Measurements from ENCODE around the gene CYSRT1.

The CYSRT1 gene

DNA sequence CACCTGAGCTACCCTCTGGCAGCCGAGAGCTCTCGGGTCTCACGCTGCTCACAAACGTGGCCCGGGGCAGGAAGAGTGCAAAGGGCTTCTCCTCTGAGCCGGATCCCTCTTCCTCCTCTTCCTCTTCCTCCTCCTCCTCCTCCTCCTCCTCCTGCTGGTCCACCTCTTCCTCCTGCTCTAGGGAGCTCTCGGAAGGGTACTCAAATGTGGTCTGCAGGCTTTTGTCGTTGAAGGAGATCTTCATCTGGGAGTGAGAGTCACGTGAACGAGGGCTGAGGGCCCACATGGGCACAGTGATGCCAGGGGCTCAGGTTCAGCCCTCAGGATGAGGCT, 32.6 kb upstream of the CYSRT1 start:
- CTCF ChIA-PET: interaction anchor here (0.6 kb wide), 1 partner anchor 688 kb away, joined by 3 read pairs; no protein-coding TSS in a partner anchor
- no peak for DNase-seq (ENCODE audit: extremely low spot score)
- POLR2A ChIA-PET: interaction anchor here (1.5 to 1.7 kb wide), 3 partner anchors 13 to 106 kb away, joined by 4 to 6 read pairs (median 5); partner anchors contain the start of genes MAN1B1, NDOR1 and TMEM203
- TF ChIP-seq TARDBP (IDR thresholded peaks at IDR 0.05) (no peak), HDGF (IDR thresholded peaks at IDR 0.05; ENCODE audit: borderline replicate concordance) (no peak), ARNT (IDR thresholded peaks at IDR 0.05) (no peak), BHLHE40 (IDR thresholded peaks at IDR 0.05; ENCODE audit: borderline replicate concordance) (no peak), FOXK2 (IDR thresholded peaks at IDR 0.05) (no peak), NFRKB (IDR thresholded peaks at IDR 0.05) (no peak), SP1 (IDR thresholded peaks at IDR 0.05) (no peak), SUZ12 (IDR thresholded peaks at IDR 0.05) (no peak), FOXM1 (IDR thresholded peaks at IDR 0.05; ENCODE audit: borderline replicate concordance) (no peak), ELF4 (IDR thresholded peaks at IDR 0.05) (no peak), CTBP1 (IDR thresholded peaks at IDR 0.05; ENCODE audit: borderline replicate concordance) (no peak), FOXA1 (IDR thresholded peaks at IDR 0.05) (no peak), ZNF384 (IDR thresholded peaks at IDR 0.05) (no peak), LEF1 (IDR thresholded peaks at IDR 0.05; ENCODE audit: borderline replicate concordance) (no peak)
- TF ChIP-seq, protein P1, sequence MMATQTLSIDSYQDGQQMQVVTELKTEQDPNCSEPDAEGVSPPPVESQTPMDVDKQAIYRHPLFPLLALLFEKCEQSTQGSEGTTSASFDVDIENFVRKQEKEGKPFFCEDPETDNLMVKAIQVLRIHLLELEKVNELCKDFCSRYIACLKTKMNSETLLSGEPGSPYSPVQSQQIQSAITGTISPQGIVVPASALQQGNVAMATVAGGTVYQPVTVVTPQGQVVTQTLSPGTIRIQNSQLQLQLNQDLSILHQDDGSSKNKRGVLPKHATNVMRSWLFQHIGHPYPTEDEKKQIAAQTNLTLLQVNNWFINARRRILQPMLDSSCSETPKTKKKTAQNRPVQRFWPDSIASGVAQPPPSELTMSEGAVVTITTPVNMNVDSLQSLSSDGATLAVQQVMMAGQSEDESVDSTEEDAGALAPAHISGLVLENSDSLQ (IDR thresholded peaks at IDR 0.05): no peak

DNA sequence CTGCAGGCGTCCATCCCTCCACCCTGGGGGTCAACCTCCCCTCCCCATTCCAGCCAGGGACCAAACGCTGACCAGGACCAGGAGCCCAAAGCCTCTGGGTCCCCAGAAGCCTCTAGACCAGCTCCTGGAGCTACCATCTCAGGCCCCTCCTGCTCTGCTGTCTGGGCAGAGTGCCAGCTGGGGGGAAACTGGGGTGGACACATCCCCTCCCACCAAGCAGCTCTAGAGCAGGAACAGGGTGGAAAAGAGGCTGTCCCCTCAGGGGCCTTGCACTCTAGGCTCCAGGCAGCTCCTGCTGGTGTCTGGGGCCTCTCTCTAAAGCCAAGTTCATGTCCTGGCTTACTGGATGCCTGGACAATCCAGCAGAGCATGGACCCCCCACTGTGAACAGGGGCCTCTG, 32.1 kb upstream of the CYSRT1 start:
- DNase-seq (ENCODE audit: extremely low spot score): no peak
- ChIA-PET POLR2A (interaction anchor here (1.5 to 1.7 kb wide), 2 partner anchors 63 to 106 kb away, joined by 4 to 5 read pairs; partner anchors contain the start of gene MAN1B1), CTCF (no interaction called here)
- TF ChIP-seq ARNT (IDR thresholded peaks at IDR 0.05) (no peak), FOXA1 (IDR thresholded peaks at IDR 0.05) (no peak), SUZ12 (IDR thresholded peaks at IDR 0.05) (no peak), ZNF384 (IDR thresholded peaks at IDR 0.05) (no peak), NFRKB (IDR thresholded peaks at IDR 0.05) (no peak), L3MBTL2 (conservative IDR thresholded peaks at IDR 0.05) (no peak), LEF1 (IDR thresholded peaks at IDR 0.05; ENCODE audit: borderline replicate concordance) (no peak), ELF4 (IDR thresholded peaks at IDR 0.05) (no peak), BHLHE40 (IDR thresholded peaks at IDR 0.05; ENCODE audit: borderline replicate concordance) (no peak), SP1 (IDR thresholded peaks at IDR 0.05) (no peak)
- TF ChIP-seq, protein P1 (IDR thresholded peaks at IDR 0.05): no peak

DNA sequence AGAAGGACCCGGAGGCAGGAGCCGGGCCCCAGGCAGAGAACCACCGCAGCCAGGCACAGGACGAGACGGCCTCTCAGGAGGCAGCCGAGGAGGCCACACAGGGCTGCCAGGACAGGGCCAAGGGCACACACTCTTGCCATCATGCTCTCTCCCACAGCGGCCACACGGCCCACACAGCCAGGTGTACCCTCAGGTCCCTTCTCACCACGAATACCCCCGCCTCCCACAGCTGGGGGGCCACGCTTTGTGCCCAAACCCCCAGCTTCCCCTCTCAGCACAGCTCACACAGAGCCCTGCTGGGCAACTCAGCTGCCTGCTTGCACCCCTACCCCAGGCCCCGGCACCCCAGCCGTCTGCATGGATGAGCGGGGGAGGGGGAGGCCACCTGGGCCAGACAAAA, 31.2 kb upstream of the CYSRT1 start:
- no peak for DNase-seq (ENCODE audit: extremely low spot score)
- POLR2A ChIA-PET: interaction anchor here (1.6 to 1.7 kb wide), 2 partner anchors 44 to 64 kb away, joined by 3 to 5 read pairs; no protein-coding TSS in a partner anchor
- CTCF ChIA-PET: no interaction called here
- TF ChIP-seq SP1 (IDR thresholded peaks at IDR 0.05) (no peak), LEF1 (IDR thresholded peaks at IDR 0.05; ENCODE audit: borderline replicate concordance) (no peak), FOXK2 (IDR thresholded peaks at IDR 0.05) (no peak), HDGF (IDR thresholded peaks at IDR 0.05; ENCODE audit: borderline replicate concordance) (no peak), SUZ12 (IDR thresholded peaks at IDR 0.05) (no peak), ZNF384 (IDR thresholded peaks at IDR 0.05) (no peak), BHLHE40 (IDR thresholded peaks at IDR 0.05; ENCODE audit: borderline replicate concordance) (no peak), FOXM1 (IDR thresholded peaks at IDR 0.05; ENCODE audit: borderline replicate concordance) (no peak), NFRKB (IDR thresholded peaks at IDR 0.05) (no peak), ARNT (IDR thresholded peaks at IDR 0.05) (no peak), TARDBP (IDR thresholded peaks at IDR 0.05) (no peak), FOXA1 (IDR thresholded peaks at IDR 0.05) (no peak), L3MBTL2 (conservative IDR thresholded peaks at IDR 0.05) (no peak), CTBP1 (IDR thresholded peaks at IDR 0.05; ENCODE audit: borderline replicate concordance) (no peak), ELF4 (IDR thresholded peaks at IDR 0.05) (no peak)
- TF ChIP-seq, protein P1 (IDR thresholded peaks at IDR 0.05): no peak

DNA sequence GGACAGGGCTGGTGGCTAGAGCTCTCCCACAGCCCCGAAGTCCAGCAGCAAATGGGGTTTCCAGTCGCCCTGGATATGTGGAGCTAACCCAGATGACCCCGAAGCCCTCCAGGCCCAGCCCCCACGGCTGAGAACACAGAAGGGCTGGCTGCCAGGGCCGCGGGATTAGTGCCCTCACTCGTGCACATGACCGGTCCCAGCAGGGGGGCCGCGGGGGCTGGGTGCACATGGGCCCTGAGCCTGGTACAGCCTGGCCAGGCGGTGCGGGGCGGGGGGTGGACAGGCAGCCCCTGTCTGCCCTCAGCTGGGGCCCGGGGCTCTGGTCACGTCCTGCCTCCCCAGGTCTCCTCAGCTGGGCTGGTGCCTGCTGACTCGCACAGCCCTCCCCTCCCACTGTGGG, 30.6 kb upstream of the CYSRT1 start:
- CTCF ChIA-PET: no interaction called here
- POLR2A ChIA-PET: interaction anchor here (0.9 to 1.6 kb wide), 5 partner anchors 21 to 65 kb away, joined by 3 to 9 read pairs (median 4); partner anchors contain the start of gene TUBB4B
- TF ChIP-seq FOXM1 (IDR thresholded peaks at IDR 0.05; ENCODE audit: borderline replicate concordance): no peak
- TF ChIP-seq ELF4 (IDR thresholded peaks at IDR 0.05): no peak
- TF ChIP-seq ZNF384 (IDR thresholded peaks at IDR 0.05): no peak
- TF ChIP-seq FOXK2 (IDR thresholded peaks at IDR 0.05): no peak
- no peak for TF ChIP-seq HDGF (IDR thresholded peaks at IDR 0.05; ENCODE audit: borderline replicate concordance)
- no peak for TF ChIP-seq SP1 (IDR thresholded peaks at IDR 0.05)
- TF ChIP-seq FOXA1 (IDR thresholded peaks at IDR 0.05): no peak
- no peak for TF ChIP-seq ARNT (IDR thresholded peaks at IDR 0.05)
- no peak for TF ChIP-seq LEF1 (IDR thresholded peaks at IDR 0.05; ENCODE audit: borderline replicate concordance)
- no peak for TF ChIP-seq L3MBTL2 (conservative IDR thresholded peaks at IDR 0.05)
- TF ChIP-seq TARDBP (IDR thresholded peaks at IDR 0.05): no peak
- no peak for TF ChIP-seq BHLHE40 (IDR thresholded peaks at IDR 0.05; ENCODE audit: borderline replicate concordance)
- TF ChIP-seq, protein P1 (IDR thresholded peaks at IDR 0.05): no peak
- TF ChIP-seq SUZ12 (IDR thresholded peaks at IDR 0.05): no peak
- no peak for TF ChIP-seq CTBP1 (IDR thresholded peaks at IDR 0.05; ENCODE audit: borderline replicate concordance)
- no peak for TF ChIP-seq NFRKB (IDR thresholded peaks at IDR 0.05)
- no peak for DNase-seq (ENCODE audit: extremely low spot score)

DNA sequence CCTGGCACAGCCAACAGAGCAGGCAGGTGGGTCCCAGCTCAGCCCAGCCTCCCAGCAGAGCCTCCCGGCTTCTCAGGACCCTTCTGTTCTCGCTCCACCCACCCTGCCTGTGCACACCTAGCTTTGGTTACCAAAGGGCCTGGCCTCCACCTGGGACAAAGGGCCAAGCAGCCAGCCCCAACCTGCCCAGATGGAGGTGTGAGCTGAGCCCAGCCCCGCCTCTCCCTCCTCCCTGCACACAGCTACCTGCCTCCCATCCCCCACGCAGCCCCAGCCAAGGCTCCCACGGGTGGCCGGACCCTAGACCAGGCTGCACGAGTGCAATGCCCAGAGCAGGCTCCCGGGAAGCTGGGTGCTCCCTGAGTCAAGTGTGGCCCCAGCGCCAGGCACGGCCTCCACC, 30.1 kb upstream of the CYSRT1 start:
- ChIA-PET CTCF (no interaction called here), POLR2A (interaction anchor here (0.9 to 1.6 kb wide), 6 partner anchors 10 to 65 kb away, joined by 3 to 9 read pairs (median 4); partner anchors contain the start of gene TUBB4B)
- TF ChIP-seq CTBP1 (IDR thresholded peaks at IDR 0.05; ENCODE audit: borderline replicate concordance) (no peak), TARDBP (IDR thresholded peaks at IDR 0.05) (no peak), FOXA1 (IDR thresholded peaks at IDR 0.05) (no peak), ZNF384 (IDR thresholded peaks at IDR 0.05) (no peak), SP1 (IDR thresholded peaks at IDR 0.05) (no peak), ELF4 (IDR thresholded peaks at IDR 0.05) (no peak), L3MBTL2 (conservative IDR thresholded peaks at IDR 0.05) (no peak), BHLHE40 (IDR thresholded peaks at IDR 0.05; ENCODE audit: borderline replicate concordance) (no peak), SUZ12 (IDR thresholded peaks at IDR 0.05) (no peak), ARNT (IDR thresholded peaks at IDR 0.05) (no peak), LEF1 (IDR thresholded peaks at IDR 0.05; ENCODE audit: borderline replicate concordance) (no peak), FOXK2 (IDR thresholded peaks at IDR 0.05) (no peak), NFRKB (IDR thresholded peaks at IDR 0.05) (no peak), FOXM1 (IDR thresholded peaks at IDR 0.05; ENCODE audit: borderline replicate concordance) (no peak), HDGF (IDR thresholded peaks at IDR 0.05; ENCODE audit: borderline replicate concordance) (no peak)
- TF ChIP-seq, protein P1 (IDR thresholded peaks at IDR 0.05): no peak
- no peak for DNase-seq (ENCODE audit: extremely low spot score)

All from HEK293T (cell line).